ENCODE results near the gene CENPC.
A peak's percentile ranks its signal among the peaks of the same experiment; 100 is the strongest.
"Not testable (repeated sequence)": the region's sequence is repeated elsewhere in the genome, so short reads cannot be mapped to it uniquely, and the experiment has no call there.

Gene CENPC

GRCh38 chr4:67499799-67500198 lies 45.5 kb downstream of the CENPC start:
- Mint-ChIP-seq H3K4me3 (no peak overlapping the region), H3K4me1 (ENCODE audit: low read depth in 2 of 2) (peaks cover 3 to 21% of the 10 kb centered on the region in 2 donors), H3K9me3 (no peaks in the 10 kb centered on the region), H3K27ac (no peak overlapping the region), H3K27me3 (no peaks in the 10 kb centered on the region), H3K36me3 (ENCODE audit: insufficient read depth) (peaks cover 39% of the 10 kb centered on the region)
- DNase-seq = no peak
- ATAC-seq (replicated peaks) = no peak

DNA sequence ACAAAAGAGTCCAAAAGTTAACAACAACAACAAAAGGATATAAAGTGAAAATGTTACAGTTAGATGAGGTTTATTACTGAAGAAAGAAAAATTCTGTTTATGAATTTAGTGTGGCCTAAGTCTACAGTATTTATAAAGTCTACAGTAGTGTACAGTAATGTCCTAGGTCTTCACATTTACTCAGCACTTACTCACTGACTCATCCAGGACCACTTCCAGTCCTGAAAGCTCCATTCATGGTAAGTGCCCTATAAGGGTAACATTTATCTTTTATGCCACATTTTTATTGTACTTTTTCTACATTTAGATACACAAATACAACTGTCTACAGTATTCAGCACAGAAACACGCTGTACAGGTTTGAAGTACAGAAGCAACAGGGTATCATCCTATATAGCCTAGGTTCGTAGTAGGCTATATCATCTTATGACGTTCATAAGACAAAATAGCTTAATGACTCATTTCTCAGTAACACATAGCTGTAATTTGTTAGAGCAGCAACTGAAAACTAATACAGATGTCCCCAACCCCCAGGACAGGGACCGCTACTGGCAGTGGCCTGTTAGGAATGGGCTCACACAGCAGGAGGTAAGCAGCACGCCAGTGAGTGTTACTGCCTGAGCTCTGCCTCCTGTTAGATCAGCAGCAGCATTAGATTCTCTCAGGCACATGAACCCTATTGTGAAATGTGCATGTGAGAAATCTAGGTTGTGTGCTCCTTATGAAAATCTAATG lies 61.3 kb downstream of the CENPC start:
- H3K27ac Mint-ChIP-seq = peak overlapping the region in 1 of 2 donors; percentile 38
- no peaks in the 10 kb centered on the region for H3K27me3 Mint-ChIP-seq
- no peak overlapping the region for H3K4me3 Mint-ChIP-seq
- DNase-seq (no peak), ATAC-seq (replicated peaks) (no peak)
- peaks cover 7 to 9% of the 10 kb centered on the region in 2 donors for H3K9me3 Mint-ChIP-seq
- peaks cover 13 to 30% of the 10 kb centered on the region in 2 donors for H3K4me1 Mint-ChIP-seq (ENCODE audit: low read depth in 2 of 2)
- peaks cover 40% of the 10 kb centered on the region for H3K36me3 Mint-ChIP-seq (ENCODE audit: insufficient read depth)

DNA sequence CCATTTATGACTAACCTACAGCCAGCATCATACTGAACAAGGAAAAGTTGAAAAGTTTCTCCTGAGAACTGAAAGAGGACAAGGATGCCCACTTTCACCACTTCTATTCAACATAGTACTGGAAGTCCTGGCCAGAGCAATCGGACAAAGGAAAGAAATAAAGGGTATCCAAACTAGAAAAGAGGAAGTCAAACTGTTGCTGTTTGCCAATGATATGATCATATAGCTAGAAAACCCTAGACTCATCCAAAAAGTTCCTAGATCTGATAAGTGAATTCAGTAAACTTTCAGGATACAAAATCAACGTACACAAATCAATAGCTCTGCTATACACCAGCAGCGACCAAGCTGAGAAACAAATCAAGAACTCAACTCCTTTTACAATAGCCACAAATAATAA lies 64.5 kb downstream of the CENPC start:
- peaks cover 18 to 36% of the 10 kb centered on the region in 2 donors for H3K4me1 Mint-ChIP-seq (ENCODE audit: low read depth in 2 of 2)
- no peak overlapping the region for H3K4me3 Mint-ChIP-seq
- ATAC-seq (replicated peaks) (no peak), DNase-seq (no peak)
- H3K9me3 Mint-ChIP-seq = peaks cover 9 to 12% of the 10 kb centered on the region in 2 donors
- H3K27me3 Mint-ChIP-seq = no peaks in the 10 kb centered on the region
- peaks cover 38% of the 10 kb centered on the region for H3K36me3 Mint-ChIP-seq (ENCODE audit: insufficient read depth)
- H3K27ac Mint-ChIP-seq = no peak overlapping the region

GRCh38 chr4:67475155-67475554 lies 70.1 kb downstream of the CENPC start:
- Mint-ChIP-seq H3K27me3 (no peaks in the 10 kb centered on the region), H3K4me3 (no peak overlapping the region), H3K9me3 (peaks cover 9 to 10% of the 10 kb centered on the region in 2 donors), H3K36me3 (ENCODE audit: insufficient read depth) (peaks cover 63% of the 10 kb centered on the region), H3K4me1 (ENCODE audit: low read depth in 2 of 2) (peaks cover 9 to 15% of the 10 kb centered on the region in 2 donors), H3K27ac (no peak overlapping the region)
- DNase-seq = no peak
- ATAC-seq (replicated peaks) = no peak

DNA sequence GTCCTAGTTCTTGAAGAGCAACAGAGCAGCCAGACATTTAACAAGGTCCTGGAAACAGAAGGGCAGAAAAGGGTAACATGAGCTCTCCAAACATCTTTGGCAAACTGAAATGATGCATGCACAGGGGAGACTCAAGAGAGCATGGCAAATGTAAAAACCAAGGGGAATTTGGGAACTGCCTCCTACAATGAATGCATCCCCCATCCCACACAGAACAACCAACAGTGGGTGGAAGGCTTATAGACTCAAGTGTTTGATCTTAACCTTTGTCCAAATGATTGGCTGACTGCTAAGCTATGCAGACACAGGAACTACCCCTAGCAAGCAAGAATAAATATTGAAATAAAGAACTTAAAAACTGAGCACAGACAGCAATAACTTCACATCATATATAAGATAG lies 74.4 kb downstream of the CENPC start:
- no peaks in the 10 kb centered on the region for H3K9me3 Mint-ChIP-seq
- ATAC-seq (replicated peaks) = no peak
- H3K4me1 Mint-ChIP-seq (ENCODE audit: low read depth in 2 of 2) = no peaks in the 10 kb centered on the region
- no peak overlapping the region for H3K27ac Mint-ChIP-seq
- no peak overlapping the region for H3K4me3 Mint-ChIP-seq
- H3K36me3 Mint-ChIP-seq (ENCODE audit: insufficient read depth) = peaks cover 62% of the 10 kb centered on the region
- no peak for DNase-seq
- no peaks in the 10 kb centered on the region for H3K27me3 Mint-ChIP-seq

- peak overlapping the region in 1 of 2 donors; percentile 22 for H3K27ac Mint-ChIP-seq
- H3K4me1 Mint-ChIP-seq (ENCODE audit: low read depth in 2 of 2) = no peaks in the 10 kb centered on the region
- no peaks in the 10 kb centered on the region for H3K9me3 Mint-ChIP-seq
- H3K4me3 Mint-ChIP-seq = no peak overlapping the region
- peaks cover 49% of the 10 kb centered on the region for H3K36me3 Mint-ChIP-seq (ENCODE audit: insufficient read depth)
- DNase-seq (no peak), ATAC-seq (replicated peaks) (no peak)
- no peaks in the 10 kb centered on the region for H3K27me3 Mint-ChIP-seq
Observed at GRCh38 chr4:67468830-67469229, 76.5 kb downstream of the CENPC start.

GRCh38 chr4:67466751-67467150 lies 78.6 kb downstream of the CENPC start:
- H3K27ac Mint-ChIP-seq = no peak overlapping the region
- DNase-seq = no peak
- H3K4me3 Mint-ChIP-seq = no peak overlapping the region
- no peaks in the 10 kb centered on the region for H3K9me3 Mint-ChIP-seq
- H3K27me3 Mint-ChIP-seq = no peaks in the 10 kb centered on the region
- peaks cover 2 to 5% of the 10 kb centered on the region in 2 donors for H3K4me1 Mint-ChIP-seq (ENCODE audit: low read depth in 2 of 2)
- peaks cover 35% of the 10 kb centered on the region for H3K36me3 Mint-ChIP-seq (ENCODE audit: insufficient read depth)
- ATAC-seq (replicated peaks) = no peak

- Mint-ChIP-seq H3K27ac (no peak overlapping the region), H3K36me3 (ENCODE audit: insufficient read depth) (peaks cover 35% of the 10 kb centered on the region)
- ATAC-seq (replicated peaks) = no peak
Observed at GRCh38 chr4:67465763-67466052, 79.6 kb downstream of the CENPC start.

DNA sequence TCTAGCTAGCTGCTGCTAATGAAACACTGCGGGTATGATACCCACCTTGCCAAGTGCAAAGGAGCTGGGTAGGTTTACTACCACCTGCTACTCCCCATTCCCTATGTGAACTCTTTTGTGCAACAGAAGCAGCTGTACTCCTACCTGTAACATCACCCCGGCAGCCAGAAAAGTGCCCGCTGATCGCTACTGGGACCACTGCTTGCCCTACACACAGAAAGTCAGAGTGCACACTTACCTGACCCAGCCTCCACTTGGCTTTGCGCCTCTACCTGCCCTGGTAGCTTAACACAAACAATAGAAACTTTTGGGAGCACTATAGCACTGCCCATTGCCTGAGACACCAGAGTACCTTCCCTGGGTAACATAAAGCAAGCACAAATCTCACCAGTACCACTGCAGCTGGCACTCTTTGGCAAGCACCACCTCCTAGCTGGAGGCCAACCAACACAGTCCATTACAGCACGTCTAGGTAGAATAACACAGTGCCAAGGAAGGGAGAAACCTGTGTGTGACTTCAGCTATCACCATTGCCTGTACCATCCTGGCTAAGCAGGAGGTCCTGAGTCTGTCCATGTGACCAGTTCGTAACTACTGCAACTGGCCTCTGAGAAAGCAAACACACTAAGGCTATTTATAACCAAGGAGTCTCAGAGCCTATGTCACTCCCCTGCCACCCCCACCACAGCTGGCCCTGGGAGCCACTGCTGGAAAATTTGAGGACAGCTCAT lies 80.1 kb downstream of the CENPC start:
- DNase-seq (no peak), ATAC-seq (replicated peaks) (no peak)
- H3K4me1 Mint-ChIP-seq (ENCODE audit: low read depth in 2 of 2) = peaks cover 2 to 5% of the 10 kb centered on the region in 2 donors
- H3K27ac Mint-ChIP-seq = no peak overlapping the region
- H3K9me3 Mint-ChIP-seq = no peaks in the 10 kb centered on the region
- H3K36me3 Mint-ChIP-seq (ENCODE audit: insufficient read depth) = peaks cover 30% of the 10 kb centered on the region
- no peaks in the 10 kb centered on the region for H3K27me3 Mint-ChIP-seq
- H3K4me3 Mint-ChIP-seq = no peak overlapping the region

More at GRCh38 chr4:67465763-67466052, 79.6 kb downstream of the CENPC start:
- Mint-ChIP-seq H3K4me3 (no peak overlapping the region), H3K27me3 (no peaks in the 10 kb centered on the region), H3K4me1 (ENCODE audit: low read depth in 2 of 2) (peaks cover 2 to 5% of the 10 kb centered on the region in 2 donors), H3K9me3 (no peaks in the 10 kb centered on the region)
- no peak for DNase-seq

- H3K4me3 Mint-ChIP-seq = no peak overlapping the region
- no peaks in the 10 kb centered on the region for H3K27me3 Mint-ChIP-seq
- H3K4me1 Mint-ChIP-seq (ENCODE audit: low read depth in 2 of 2) = peaks cover 2 to 9% of the 10 kb centered on the region in 2 donors
Observed at GRCh38 chr4:67460574-67460973, 84.7 kb downstream of the CENPC start.

DNA sequence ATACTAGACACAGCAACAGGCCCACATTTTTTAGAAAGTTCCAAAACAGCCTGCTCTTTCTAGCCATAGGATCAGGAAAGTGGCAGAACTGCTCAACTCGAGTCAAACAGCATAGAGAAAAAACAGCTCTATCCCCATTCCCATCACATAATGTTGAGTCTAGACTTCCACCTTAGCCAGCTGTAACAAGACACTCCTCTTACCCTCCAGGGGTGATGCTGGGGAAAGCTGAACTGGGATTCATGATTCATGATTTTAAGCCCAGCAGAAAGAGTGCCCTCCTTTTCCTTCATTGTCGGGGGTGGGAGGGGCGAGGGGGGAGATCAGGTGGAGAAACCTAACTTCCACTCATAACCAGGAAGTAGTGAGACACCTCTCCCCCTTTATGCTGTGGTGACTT lies 86.1 kb downstream of the CENPC start:
- Mint-ChIP-seq H3K9me3 (no peaks in the 10 kb centered on the region), H3K36me3 (ENCODE audit: insufficient read depth) (peaks cover 16% of the 10 kb centered on the region), H3K27ac (no peak overlapping the region), H3K27me3 (no peaks in the 10 kb centered on the region), H3K4me3 (no peak overlapping the region), H3K4me1 (ENCODE audit: low read depth in 2 of 2) (peaks cover 2 to 9% of the 10 kb centered on the region in 2 donors)
- no peak for DNase-seq
- ATAC-seq (replicated peaks) = no peak

More at GRCh38 chr4:67460574-67460973, 84.7 kb downstream of the CENPC start:
- no peaks in the 10 kb centered on the region for H3K9me3 Mint-ChIP-seq
- no peak for ATAC-seq (replicated peaks)
- H3K36me3 Mint-ChIP-seq (ENCODE audit: insufficient read depth) = peaks cover 11% of the 10 kb centered on the region
- H3K27ac Mint-ChIP-seq = no peak overlapping the region
- no peak for DNase-seq

DNA sequence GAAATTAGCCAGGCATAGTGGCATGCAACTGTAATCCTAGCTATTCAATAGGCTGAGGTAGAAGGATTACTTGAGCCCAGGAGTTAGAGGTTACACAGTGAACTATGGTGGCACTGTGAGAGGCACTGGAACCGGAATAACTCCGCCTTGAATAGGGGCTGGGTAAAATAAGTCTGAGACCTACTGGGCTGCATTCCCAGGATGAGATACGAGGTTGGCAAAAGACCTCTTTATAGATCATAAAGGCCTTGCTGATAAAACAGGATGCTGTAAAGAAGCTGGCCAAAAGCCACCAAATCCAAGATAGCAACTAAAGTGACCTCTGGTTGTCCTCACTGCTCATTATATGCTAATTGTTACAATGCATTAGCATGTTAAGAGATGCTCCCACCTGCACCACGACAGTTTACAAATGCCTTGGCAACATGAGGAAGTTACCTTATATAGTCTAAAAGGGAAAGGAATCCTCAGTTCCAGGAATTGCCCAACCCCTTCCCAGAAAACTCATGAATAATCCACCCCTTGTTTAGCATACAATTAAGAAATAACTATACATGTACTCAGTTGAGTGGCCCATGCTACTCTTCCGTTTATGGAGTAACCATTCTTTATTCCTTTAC lies 88.6 kb downstream of the CENPC start:
- Mint-ChIP-seq H3K4me1 (ENCODE audit: low read depth in 2 of 2) (peaks cover 0 to 10% of the 10 kb centered on the region in 2 donors), H3K36me3 (ENCODE audit: insufficient read depth) (peaks cover 18% of the 10 kb centered on the region), H3K27ac (no peak overlapping the region), H3K27me3 (no peaks in the 10 kb centered on the region), H3K9me3 (no peaks in the 10 kb centered on the region), H3K4me3 (no peak overlapping the region)
- DNase-seq (no peak), ATAC-seq (replicated peaks) (no peak)

GRCh38 chr4:67452846-67453205 lies 92.5 kb downstream of the CENPC start:
- not testable (repeated sequence) for H3K27me3 Mint-ChIP-seq; H3K4me3 Mint-ChIP-seq; ATAC-seq (replicated peaks); H3K4me1 Mint-ChIP-seq (ENCODE audit: low read depth in 2 of 2); H3K9me3 Mint-ChIP-seq; H3K27ac Mint-ChIP-seq; DNase-seq
- H3K36me3 Mint-ChIP-seq (ENCODE audit: insufficient read depth) = peaks cover 11% of the 10 kb centered on the region
